IPS-20b (cell line): ENCODE results near the gene PET100.

Experiments
- H3K27ac ChIP-seq: one replicate; pipeline ENCODE4 v1.5.1; 2013; ENCODE audit warnings: low read length
- H3K27me3 ChIP-seq: 2 replicates; pipeline ENCODE4 v1.6.1; 2013; ENCODE audit warnings: mild to moderate bottlenecking, low read length, inconsistent platforms; ENCODE audit not compliant: insufficient read depth
- H3K36me3 ChIP-seq: 2 replicates; pipeline ENCODE4 v1.6.1; 2013; ENCODE audit warnings: low read depth, mild to moderate bottlenecking, inconsistent platforms, low read length, moderate library complexity; ENCODE audit not compliant: insufficient read depth
- H3K4me1 ChIP-seq: 2 replicates; pipeline ENCODE4 v1.6.1; 2013; ENCODE audit warnings: mild to moderate bottlenecking, control low read depth, inconsistent platforms, low read length, moderate library complexity; ENCODE audit not compliant: insufficient read depth
- H3K4me3 ChIP-seq: 2 replicates; pipeline ENCODE4 v1.5.1; 2013; ENCODE audit warnings: mild to moderate bottlenecking, low read length, inconsistent platforms
- H3K9ac ChIP-seq: 2 replicates; pipeline ENCODE4 v1.6.1; 2013; ENCODE audit warnings: low read depth, mild to moderate bottlenecking, inconsistent platforms, low read length, moderate library complexity
- H3K9me3 ChIP-seq: 2 replicates; pipeline ENCODE4 v1.6.1; 2013; ENCODE audit warnings: mild to moderate bottlenecking, low read depth, low read length, inconsistent platforms; ENCODE audit not compliant: insufficient read depth

The PET100 gene, protein sequence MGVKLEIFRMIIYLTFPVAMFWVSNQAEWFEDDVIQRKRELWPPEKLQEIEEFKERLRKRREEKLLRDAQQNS

DNA sequence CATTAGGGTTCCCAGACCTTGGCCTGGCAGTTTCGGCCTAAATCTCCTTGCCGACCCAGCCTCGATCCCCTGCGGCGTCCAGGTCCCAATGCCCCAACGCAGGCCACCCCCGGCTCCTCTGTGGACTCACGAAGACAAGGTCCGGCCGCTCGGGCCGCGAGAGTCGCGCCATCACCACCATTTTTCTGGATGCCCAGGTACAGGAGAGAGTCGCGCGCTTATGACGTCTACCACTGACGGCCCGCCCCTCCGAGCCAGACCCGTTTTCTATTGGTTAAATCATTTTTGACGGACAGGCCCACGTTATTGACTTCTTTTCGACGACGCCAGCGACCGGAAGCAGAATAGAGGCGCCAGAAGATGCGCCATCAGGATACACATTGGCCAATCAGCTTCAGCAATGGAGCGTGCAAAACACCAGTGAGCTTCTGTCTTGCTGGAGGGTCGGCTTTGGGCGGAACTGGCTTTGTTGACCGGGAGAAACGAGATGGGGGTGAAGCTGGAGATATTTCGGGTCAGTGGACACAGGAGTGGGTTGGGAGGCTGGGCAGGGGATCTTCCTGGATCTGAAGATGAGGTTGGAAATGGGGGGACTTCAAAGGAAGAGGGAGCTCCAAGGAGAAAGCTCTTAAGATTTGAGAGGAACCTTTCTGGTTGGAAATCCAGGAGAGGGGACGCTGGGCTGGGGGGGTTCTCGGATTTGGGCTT lies at the start of gene PET100, which contains the start of gene XAB2:
Gene PET100, plus strand, starts transcription at position 447 of the 708 bp plus-strand sequence. Its CDS starts 41 bp downstream, at position 488.
Gene XAB2, minus strand, starts transcription at position 199 of the 708 bp plus-strand sequence. Its CDS starts 18 bp downstream, at position 181.
- no peaks in the 10 kb centered on the region; the same call in 1 of the 2 replicates for H3K4me1 ChIP-seq
- H3K4me3 ChIP-seq, result peak within 1 kb of the TSS; percentile 97
- H3K9me3 ChIP-seq, result no peaks in the 10 kb centered on the region
- peaks cover 9% of the 10 kb centered on the region for H3K27me3 ChIP-seq
- 0 out of 2 replicates have a peak, but pooled peaks cover 8% of the 10 kb centered on the region for H3K36me3 ChIP-seq
- peak within 1 kb of the TSS; percentile 99 for H3K9ac ChIP-seq
- peak within 1 kb of the TSS; percentile 82 for H3K27ac ChIP-seq

DNA sequence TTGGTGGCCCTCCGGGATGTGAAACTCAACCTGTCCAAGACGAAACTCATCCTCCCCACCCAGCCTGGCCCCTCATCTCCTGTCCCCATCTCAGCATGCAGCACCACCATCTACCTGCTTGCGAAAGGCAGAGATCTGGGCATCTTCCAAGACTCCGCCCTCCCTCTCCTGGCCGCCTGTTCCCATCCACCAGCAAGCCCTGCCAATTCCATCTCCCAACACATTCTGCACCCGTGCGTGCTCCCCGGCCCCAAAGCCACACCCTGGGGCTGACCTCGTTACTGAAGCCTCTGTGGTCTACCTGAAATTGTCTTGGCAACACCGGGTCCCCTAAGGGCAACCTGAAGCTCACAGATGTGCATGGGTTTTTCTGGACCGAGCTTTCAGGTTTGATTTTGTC lies 47.1 kb upstream of the PET100 start:
- peaks cover 9% of the 10 kb centered on the region; the same call in 1 of the 2 replicates for H3K27me3 ChIP-seq
- no peaks in the 10 kb centered on the region for H3K4me1 ChIP-seq
- H3K4me3 ChIP-seq, result no peak overlapping the region

DNA sequence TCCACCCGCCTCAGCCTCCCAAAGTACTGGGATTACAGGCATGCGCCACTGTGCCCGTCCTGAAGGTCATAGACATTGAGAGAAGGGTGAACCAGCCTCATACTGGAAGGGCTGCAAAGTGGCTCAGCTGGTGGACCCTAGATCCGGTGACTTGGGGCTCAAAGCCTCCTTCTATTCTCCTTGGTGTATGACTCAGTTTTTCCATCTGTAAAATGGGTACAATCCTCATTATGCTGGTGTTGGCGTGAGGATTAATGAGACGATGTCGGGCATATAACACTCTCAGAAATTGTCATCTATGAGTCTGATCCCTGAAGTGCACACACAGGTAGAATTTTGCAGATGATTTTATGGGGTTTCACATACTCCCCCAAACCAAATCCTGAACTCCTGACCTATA lies 39.8 kb upstream of the PET100 start:
- Histone ChIP-seq H3K4me3 (no peak overlapping the region), H3K4me1 (no peaks in the 10 kb centered on the region), H3K9me3 (no peaks in the 10 kb centered on the region), H3K27ac (no peak overlapping the region), H3K27me3 (peaks cover 5% of the 10 kb centered on the region; the same call in 1 of the 2 replicates), H3K9ac (no peak overlapping the region), H3K36me3 (no peaks in the 10 kb centered on the region)

More for the DNA sequence above, 47.1 kb upstream of the PET100 start:
- H3K9ac ChIP-seq, result no peak overlapping the region
- no peak overlapping the region for H3K27ac ChIP-seq
- no peaks in the 10 kb centered on the region for H3K9me3 ChIP-seq
- H3K36me3 ChIP-seq, result no peaks in the 10 kb centered on the region

DNA sequence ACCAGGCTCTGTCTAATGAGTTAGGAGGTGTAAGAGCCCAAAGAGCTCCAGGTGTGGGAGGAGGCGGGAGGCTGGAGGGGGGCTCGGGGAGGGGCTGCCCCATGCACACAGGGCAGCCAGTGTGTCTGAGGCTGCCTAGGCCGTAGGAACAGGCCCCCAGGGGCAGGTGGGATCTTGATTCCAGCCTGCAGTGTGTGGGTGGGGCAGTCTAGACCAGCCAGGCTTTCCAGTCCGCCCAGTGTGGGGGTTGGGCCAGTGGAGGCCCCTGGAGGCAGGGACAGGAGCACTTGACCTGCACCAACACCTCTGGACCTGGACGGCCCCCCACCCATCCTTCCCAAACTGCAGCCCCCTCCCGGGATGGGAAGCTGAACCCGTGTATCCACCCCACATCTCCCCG lies 39.3 kb upstream of the PET100 start:
- H3K4me3 ChIP-seq, result no peak overlapping the region
- H3K4me1 ChIP-seq, result no peaks in the 10 kb centered on the region; the same call in 1 of the 2 replicates
- no peak overlapping the region for H3K27ac ChIP-seq
- no peaks in the 10 kb centered on the region for H3K9me3 ChIP-seq
- H3K36me3 ChIP-seq, result no peaks in the 10 kb centered on the region
- H3K27me3 ChIP-seq, result peaks cover 8% of the 10 kb centered on the region
- H3K9ac ChIP-seq, result no peak overlapping the region

DNA sequence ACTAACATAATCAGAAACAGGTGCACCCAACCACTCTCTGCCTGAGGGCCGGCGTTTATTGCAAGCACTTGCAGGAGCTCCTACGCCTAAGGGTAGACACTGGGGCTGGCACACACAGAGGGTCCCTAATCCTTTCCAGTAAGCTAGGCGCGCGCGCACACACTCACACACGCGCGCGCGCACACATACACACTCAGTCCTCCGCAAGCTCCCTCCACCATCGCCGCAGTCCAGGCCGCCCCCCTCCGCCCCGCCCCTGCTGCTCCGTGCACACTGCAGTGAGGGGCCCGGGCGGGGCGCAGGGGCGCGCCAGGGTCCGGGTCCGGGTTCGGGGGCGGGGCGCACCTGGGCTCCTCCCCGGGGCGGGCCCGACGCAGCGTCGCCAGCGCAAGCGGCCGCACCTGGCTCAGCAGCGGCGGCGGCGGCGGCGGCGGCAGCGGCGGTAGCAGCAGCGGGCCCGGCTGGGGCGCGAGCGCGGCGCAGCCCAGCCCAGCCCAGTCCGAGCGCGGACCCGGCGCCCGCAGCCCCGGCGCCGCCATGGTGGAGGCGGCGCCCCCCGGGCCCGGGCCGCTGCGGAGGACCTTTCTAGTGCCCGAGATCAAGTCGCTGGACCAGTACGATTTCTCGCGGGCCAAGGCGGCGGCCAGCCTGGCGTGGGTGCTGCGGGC lies 34.0 kb upstream of the PET100 start, which contains the start of gene CAMSAP3:
Gene CAMSAP3, plus strand, starts transcription at position 398 of the 668 bp plus-strand sequence. Its CDS starts 140 bp downstream, at position 538.
- Histone ChIP-seq H3K27ac (no peak within 1 kb of the TSS), H3K9ac (peak within 1 kb of the TSS; percentile 69; the same call in 1 of the 2 replicates), H3K4me1 (no peaks in the 10 kb centered on the region; the same call in 1 of the 2 replicates), H3K36me3 (no peaks in the 10 kb centered on the region), H3K9me3 (no peaks in the 10 kb centered on the region), H3K4me3 (peak within 1 kb of the TSS; percentile 80), H3K27me3 (peaks cover 26% of the 10 kb centered on the region)

DNA sequence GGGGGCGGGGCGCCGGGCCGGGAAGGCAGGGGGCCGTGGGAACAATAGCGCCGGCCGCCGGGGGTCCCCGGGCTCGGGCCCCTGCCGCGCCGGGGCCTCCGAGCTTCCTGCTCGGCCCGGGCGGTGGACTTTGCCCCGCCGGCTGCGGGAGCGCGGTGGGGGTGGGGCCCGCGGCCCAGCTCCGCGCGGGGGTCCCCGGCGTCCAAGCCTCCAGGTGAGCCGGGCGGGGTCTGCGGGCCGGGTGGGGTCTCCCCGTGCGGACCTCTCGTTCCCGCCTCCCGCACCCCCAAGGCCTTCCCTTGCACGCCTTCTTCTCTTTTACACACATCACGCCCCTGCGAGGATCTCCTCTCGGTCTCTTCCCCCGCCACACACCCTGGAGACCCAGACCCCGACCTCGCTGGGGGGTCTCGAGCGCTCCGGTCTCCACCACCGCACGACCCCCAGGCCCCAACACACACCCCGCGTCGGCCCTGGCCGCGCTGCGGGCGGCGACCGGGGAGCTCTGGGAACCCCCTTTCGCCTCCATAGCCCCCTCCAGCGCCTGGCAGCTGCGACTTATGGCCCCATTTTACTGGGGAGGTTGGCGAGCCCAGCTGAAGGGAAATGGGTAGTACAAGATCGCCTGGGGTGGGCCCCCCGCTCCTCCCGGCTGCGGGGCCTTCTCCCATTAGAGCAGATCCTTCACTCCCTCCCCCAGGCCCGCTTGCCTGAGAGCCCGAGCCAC lies 33.2 kb upstream of the PET100 start:
- Histone ChIP-seq H3K9ac (peak overlapping the region; percentile 69; the same call in 1 of the 2 replicates), H3K4me3 (peak overlapping the region; percentile 74), H3K27ac (no peak overlapping the region)

DNA sequence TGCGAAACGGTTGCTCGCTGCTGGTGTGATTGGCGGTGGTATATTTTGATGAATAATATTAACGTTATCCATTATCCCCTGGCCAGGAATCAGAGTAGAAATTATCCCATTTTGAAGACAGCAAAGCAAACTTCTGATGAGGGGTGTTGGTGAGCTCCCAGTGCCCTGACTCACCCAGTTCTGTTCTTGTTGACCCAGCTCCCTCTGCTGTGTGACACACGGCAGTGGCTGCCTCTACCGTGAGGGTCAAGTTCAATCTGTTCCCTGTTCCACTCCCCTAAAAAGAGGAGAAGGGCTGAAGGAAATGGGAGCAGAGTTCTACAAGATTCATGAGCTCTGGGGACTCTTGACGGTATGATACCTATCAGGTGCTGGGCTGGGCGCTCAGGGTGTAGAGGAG lies 31.9 kb upstream of the PET100 start:
- H3K4me1 ChIP-seq, result no peaks in the 10 kb centered on the region; the same call in 1 of the 2 replicates
- peaks cover 26% of the 10 kb centered on the region for H3K27me3 ChIP-seq
- no peaks in the 10 kb centered on the region for H3K9me3 ChIP-seq
- no peak overlapping the region for H3K9ac ChIP-seq
- H3K36me3 ChIP-seq, result no peaks in the 10 kb centered on the region
- no peak overlapping the region for H3K27ac ChIP-seq
- no peak overlapping the region for H3K4me3 ChIP-seq

More for the DNA sequence above, 33.2 kb upstream of the PET100 start:
- H3K9me3 ChIP-seq, result no peaks in the 10 kb centered on the region
- H3K27me3 ChIP-seq, result peaks cover 26% of the 10 kb centered on the region
- H3K36me3 ChIP-seq, result no peaks in the 10 kb centered on the region
- no peaks in the 10 kb centered on the region; the same call in 1 of the 2 replicates for H3K4me1 ChIP-seq

DNA sequence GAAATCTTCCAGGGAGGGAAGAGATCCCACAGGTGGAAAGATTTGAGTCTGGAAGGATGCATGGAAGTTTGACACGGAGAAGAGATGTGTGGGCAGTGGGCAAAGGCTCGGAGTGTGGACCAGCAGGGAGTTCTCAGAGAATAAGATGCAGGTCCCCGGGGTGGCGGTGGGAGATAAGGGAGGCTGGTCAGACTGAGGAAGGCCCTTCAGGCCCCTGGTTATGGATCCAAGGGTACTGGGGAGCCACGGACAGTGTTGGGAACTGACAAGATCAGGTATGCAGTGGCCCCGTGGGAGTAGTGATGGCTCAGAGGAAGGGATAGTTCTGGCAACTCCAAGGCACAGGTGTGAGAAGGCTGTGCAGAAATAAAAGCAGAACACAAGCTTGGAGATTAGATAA lies 31.4 kb upstream of the PET100 start:
- no peak overlapping the region for H3K4me3 ChIP-seq
- no peak overlapping the region for H3K9ac ChIP-seq
- peaks cover 26% of the 10 kb centered on the region for H3K27me3 ChIP-seq
- no peaks in the 10 kb centered on the region for H3K9me3 ChIP-seq
- H3K36me3 ChIP-seq, result no peaks in the 10 kb centered on the region
- H3K4me1 ChIP-seq, result no peaks in the 10 kb centered on the region; the same call in 1 of the 2 replicates
- H3K27ac ChIP-seq, result no peak overlapping the region

DNA sequence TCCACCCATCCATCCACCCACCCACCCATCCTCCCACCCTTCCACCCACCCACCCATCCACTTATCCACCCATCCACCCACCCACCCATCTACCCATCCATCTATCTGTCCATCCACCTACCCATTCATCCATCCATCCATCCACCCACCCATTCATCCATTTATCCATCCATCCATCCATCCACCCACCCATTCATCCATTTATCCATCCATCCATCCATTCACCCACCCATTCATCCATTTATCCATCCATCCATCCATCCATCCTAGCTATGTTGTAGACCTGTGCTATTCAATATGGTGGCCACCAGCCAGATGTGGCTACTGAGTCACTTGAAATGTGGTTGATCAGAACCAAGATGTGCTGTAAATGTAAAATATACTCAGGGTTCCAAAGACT lies 28.9 kb upstream of the PET100 start:
- H3K9me3 ChIP-seq, result no peaks in the 10 kb centered on the region
- H3K36me3 ChIP-seq, result no peaks in the 10 kb centered on the region
- H3K27ac ChIP-seq, result no peak overlapping the region
- H3K4me1 ChIP-seq, result no peaks in the 10 kb centered on the region
- no peak overlapping the region for H3K9ac ChIP-seq
- H3K4me3 ChIP-seq, result no peak overlapping the region
- H3K27me3 ChIP-seq, result peaks cover 16% of the 10 kb centered on the region

DNA sequence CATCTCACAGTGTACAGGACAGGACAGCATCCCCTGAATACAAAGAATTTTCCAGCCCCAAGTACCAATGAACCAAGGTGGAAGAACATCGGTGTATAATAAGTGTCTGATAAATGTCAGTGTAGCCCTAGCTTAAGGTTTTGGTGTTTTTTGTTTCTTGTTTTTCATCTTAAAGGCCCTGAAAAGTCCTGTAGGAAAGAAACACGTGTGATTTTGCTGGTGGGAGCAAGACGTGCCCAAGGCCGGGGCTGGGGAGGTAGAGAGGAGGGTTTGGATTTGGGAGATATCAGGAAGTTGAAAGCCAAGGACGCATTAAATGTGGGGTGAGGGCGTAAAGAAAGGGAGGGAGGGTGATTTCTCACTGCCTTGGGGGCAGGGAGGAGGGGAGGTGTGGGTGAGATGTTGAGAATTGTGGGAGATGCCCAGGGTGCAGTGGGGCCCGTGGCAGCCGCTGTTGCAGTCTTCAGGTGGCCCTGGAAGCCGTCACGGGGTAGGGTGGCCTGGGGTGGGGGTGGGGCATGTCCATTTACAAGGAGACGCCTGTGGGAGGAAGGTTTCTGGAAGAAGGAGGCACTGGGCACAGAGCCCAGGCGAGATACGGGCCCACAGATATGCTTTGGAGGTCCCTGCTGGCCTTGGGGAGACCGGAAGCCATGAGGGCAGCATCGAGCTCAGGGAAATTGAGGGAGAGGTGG lies 27.2 kb upstream of the PET100 start:
- Histone ChIP-seq H3K9me3 (no peaks in the 10 kb centered on the region), H3K27ac (no peak overlapping the region), H3K36me3 (no peaks in the 10 kb centered on the region), H3K4me3 (no peak overlapping the region), H3K9ac (no peak overlapping the region), H3K27me3 (peaks cover 5% of the 10 kb centered on the region), H3K4me1 (no peaks in the 10 kb centered on the region)
